ENCODE measurements around the gene NKX1-1.

- no peak for TF ChIP-seq POLR2AphosphoS5 (IDR thresholded peaks at IDR 0.05)
- TF ChIP-seq EP300 (IDR thresholded peaks at IDR 0.05): no peak
- TF ChIP-seq CTCF (IDR thresholded peaks at IDR 0.05): no peak
- no peak for TF ChIP-seq POLR2A (IDR thresholded peaks at IDR 0.05)
Measured at GRCh38 chr4:1376391-1376840, 29.8 kb downstream of the NKX1-1 start.
